ENCODE results near the gene SLC49A4.

Gene SLC49A4

GRCh38 chr3:122912772-122913538, 118.1 kb downstream of the SLC49A4 start:
- no peak for DNase-seq

- no peak for DNase-seq
Observed at GRCh38 chr3:122913539-122914100, 118.8 kb downstream of the SLC49A4 start.

DNA sequence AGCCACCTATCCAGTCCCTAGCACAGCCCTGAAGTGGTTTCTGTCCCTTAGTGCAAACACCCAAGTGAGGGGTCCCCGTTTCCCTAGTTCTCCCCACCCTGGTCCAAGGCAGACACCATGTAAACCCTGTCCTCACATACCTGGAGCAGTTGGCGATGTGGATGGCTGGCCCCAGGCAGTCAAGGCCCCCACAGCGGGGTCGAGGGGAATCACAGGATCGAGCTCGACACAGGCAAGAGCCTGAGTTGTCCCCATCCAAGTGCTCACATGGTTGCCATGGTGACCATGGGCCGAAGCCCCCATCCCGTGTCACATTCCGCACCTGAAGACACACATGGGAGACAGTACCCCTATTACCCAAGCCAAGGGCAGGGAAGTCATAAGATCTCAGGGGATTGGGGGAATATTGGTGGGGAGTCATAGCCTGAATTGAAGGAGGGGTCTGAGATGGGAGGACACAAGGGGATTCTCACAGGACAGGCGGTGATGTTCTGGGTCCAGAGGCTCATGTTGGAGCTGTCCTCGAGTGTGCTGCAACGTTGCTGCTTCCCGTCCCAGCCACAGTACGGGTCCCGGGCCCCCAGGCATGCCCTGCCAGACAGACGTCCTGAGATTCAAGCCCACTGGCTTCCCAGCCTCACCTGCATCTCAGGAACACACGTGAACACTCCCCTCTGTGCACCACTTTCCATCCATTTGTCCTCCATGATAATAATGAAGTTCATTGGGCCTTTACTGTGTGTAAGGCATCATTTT, 120.6 kb downstream of the SLC49A4 start:
- DNase-seq, result no peak

DNA sequence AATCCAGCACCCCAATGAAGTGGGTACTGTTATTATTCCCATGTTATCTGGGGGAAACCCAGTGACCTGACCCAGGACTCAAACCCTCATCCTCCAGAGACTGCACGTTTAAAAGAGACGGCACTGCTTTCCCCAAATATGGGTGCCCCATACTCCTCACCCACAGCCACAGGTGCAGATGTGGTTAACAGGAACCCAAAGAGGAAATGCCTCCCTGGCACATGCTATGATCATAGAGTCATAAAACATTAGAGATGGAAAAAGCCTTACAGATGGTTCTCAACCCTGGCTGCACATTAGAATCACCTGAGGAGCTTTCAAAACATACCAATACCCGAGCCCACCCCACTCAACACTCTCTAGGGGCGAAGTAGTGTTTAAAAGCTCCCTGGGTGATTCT, 121.2 kb downstream of the SLC49A4 start:
- no peak for DNase-seq

- no peak for DNase-seq
Observed at GRCh38 chr3:122916580-122916979, 121.7 kb downstream of the SLC49A4 start.

DNA sequence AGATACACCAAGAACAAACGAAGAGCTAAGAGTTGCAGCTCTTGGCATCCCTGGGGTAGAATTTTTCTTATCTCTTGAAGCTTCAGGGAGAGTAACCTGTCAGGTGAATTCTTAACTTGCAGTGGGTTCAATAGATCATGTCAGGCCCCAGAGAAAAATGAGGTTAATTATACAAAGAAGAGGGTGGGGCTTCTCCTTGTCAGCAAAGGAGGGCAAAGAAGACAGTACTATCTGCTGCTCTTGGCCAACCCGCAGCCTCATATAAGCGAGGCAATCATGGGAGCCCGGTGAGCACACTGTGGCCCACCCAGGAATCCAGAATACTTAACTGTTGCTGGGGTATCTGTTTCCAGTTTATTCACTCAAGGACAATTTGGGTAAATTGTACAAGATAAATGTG, 122.5 kb downstream of the SLC49A4 start:
- DNase-seq, result no peak

DNA sequence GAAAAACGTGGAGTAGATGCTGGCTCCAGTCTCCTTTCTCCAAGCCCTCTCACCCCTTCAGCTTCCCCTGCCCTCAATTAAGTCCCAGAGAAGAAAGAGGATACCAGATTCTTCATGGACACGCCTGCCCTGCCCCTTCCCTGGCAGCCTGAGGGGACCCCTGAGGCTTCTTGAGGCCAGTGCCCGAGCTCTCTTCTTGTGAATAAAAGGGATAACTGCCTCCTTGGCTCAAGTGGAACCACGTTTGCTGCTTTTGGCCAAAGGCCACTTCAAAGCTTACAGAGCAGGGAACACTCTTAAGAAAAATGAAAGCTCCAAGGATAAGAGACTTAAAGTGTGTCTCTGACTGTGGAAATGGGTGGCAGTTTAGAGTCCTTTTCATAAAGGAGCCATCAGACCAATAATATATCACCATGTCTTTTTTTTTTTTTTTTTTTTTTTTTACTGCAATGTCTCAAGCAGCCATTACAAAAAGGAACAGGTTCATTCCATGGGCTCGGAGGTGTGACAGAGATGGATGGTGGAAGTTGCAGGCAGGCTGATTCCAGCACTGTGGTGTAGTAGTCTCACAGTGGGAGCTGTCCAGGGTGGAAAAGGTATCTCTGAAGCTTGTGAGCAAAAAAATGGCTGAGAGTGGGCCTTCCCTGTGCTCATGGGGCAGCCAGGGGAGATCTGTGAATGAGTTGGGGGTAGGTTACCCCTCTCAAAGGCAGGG, 123.9 kb downstream of the SLC49A4 start:
- no peak for DNase-seq

DNA sequence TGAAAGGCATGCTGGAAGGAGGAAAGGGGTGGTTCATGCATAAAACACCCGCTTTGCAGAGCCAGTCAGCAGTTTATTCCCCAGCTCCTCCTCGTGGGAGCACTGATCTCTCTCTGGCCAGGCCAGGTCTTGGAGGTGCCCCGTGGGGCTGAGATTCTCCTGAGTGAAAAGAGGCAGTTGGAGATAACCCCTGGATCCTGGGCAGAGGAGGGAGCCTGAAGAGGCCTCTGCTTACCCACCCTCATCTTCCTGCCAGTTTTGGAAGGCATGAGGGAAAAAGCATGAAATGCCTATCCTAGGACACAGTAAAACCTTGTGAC, 124.4 kb downstream of the SLC49A4 start:
- DNase-seq, result no peak

DNA sequence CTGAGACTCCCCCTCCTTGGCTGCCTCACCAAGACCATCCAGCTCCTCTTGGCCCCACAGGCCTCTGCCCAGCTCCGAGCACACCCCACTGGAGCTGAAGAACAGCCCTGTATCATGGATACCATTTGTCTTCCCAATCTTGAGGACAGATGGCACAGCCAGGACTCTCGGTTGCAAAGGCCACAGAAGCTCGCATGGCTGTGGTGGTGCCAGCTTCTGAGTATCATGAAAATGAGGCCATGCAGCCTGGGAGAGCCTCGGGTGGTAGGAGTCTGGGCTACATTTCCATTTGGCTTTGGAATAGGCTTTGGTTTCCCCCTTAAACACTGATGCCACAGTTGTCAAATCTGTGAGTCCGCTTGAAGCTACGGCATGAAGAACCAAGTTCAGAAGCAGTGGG, 126.1 kb downstream of the SLC49A4 start:
- DNase-seq, result no peak

GRCh38 chr3:122921791-122922651, 127.2 kb downstream of the SLC49A4 start:
- no peak for DNase-seq

GRCh38 chr3:122923611-122924010, 128.7 kb downstream of the SLC49A4 start:
- DNase-seq, result no peak

DNA sequence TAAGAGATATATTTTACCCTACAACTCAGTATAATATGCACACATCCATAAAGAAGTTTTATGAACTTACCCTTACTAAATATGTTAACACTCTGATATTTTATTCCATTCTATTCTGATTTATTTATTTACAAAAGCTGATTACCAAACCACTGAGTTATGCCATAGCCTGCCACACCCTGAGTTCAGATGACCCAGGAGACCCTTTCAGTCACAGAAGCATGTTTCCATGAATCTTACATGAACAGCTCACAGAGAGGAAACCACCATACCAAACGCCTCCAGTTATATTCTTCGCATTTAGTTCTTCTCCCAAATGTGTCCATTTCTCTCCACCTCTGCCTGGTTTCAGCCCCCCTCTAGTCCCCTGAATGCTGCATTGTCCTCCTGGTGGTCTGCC, 129.2 kb downstream of the SLC49A4 start:
- DNase-seq, result no peak

DNA sequence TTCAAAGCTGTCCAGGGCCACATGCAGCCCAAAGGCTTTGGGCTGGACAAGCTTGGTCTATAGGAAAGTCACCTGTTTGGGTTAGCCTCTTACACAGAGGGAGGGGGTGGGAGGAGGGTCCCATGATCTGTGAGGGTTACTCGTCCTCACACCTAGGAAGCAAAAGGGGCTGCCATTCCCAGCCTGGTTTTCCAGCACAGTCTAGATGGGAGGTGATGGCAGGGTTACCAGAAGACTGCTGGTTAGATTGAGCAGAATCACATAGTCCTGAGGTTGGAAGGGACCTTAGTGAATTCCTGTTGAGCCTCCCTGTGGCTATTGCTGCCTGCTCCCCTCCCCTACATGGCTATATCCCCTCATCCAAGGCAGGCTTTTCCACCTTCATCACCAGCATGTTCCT, 130.9 kb downstream of the SLC49A4 start:
- no peak for DNase-seq

- no peak for DNase-seq
Observed at GRCh38 chr3:122926322-122926721, 131.5 kb downstream of the SLC49A4 start.

DNA sequence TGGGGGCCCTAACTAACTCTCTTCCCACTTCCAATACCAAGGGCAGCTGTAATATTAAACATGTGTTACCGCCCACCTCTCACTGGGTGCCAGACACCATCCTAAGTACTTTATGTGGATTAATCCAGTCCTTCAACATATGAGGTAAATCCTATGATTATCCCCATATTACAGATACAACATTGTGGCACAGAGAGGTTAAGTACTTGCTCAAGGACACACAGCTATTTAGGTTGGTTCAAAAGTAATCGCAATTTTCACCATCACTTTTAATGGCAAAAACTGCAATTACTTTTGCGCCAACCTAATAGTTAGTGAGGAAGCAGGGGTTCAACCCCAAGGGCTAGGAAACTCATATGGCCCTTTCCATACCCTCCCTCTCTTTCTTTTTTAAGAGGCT, 131.9 kb downstream of the SLC49A4 start:
- DNase-seq, result no peak

GRCh38 chr3:122927726-122928125, 132.9 kb downstream of the SLC49A4 start:
- no peak for DNase-seq

DNA sequence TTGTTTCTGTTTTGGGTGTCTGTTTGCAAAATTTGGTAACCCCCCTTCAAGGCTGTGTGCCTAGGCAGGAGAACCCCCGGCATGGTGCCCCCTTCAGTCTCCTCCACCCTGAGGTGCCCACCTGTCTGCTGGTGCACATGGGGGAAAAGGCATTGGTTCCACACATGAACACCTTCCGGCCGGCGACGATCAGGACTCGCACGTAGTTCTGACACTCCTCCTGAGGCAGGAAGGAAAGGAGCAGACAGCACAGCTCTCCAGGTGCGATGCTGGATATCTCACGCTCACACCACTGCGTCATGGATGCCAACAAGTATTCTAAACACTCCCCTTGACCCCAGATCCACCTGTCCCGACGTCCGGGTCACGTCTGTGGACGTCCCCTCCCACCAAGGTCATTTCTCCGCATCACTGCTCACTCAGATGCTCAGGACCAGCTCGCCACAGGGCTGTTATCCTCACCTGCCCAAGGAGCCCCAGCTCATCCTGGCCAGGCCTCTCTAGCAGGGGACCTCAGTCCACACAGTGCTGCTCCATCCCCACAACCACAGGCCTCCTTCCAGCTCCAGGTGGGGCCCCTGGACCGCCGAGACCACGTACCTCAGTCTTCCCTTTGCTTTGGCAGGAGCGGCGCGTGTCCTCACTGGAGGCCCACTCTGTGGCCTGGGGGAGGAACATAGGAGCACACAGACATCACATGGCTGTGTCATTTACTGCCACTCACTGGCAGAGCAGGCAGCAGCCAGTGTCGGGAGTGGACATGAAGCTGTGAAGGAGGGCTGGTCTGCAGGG, 133.7 kb downstream of the SLC49A4 start:
- no peak for DNase-seq

- DNase-seq, result no peak
Observed at GRCh38 chr3:122929188-122930062, 134.6 kb downstream of the SLC49A4 start.

GRCh38 chr3:122930063-122930997, 135.5 kb downstream of the SLC49A4 start:
- no peak for DNase-seq
